HG03039 (cell line): Measurements from ENCODE around the gene PLEKHM3.
"Not testable (repeated sequence)": the region's sequence is repeated elsewhere in the genome, so short reads cannot be mapped to it uniquely, and the experiment has no call there.

Experiments used
- ATAC-seq: cut with Tn5 transposase; IDR thresholded peaks from one replicate; pipeline ENCODE4 v1.9.1; 2021; ENCODE audit warnings: mild to moderate bottlenecking, moderate library complexity; ENCODE audit not compliant: unreplicated experiment

Gene PLEKHM3

DNA sequence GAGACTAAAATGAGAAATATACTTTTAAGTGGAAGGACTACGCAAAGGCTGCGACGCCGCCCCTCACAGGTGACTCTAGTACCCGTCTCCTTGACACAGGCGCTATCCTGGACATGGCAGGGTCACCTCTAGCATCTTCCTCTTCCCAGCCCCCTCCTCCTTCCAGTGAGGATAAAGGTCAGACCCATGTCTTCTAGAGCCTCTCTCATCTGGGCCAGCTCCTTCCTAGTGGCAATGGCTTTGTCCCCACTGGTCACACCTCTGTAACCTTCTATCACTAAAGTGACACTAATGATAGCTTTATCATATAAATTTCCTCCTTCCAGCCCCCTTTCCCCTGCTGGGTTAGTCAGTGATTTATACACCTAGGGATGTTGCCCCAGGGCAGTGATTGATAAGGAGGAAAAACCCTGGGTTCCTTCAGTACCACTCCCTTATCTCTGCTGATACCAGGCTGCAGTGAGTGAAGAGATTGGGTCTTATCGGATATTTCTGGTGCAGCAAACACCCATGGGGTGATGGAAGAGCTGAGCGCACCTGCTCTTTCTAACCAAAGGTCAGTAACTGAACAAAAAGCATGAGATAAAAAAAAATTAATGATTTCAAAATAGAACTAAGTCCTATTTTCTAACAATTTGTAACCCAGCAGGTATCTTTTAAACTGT lies 193.6 kb downstream of the PLEKHM3 start:
- ATAC-seq = no peak

DNA sequence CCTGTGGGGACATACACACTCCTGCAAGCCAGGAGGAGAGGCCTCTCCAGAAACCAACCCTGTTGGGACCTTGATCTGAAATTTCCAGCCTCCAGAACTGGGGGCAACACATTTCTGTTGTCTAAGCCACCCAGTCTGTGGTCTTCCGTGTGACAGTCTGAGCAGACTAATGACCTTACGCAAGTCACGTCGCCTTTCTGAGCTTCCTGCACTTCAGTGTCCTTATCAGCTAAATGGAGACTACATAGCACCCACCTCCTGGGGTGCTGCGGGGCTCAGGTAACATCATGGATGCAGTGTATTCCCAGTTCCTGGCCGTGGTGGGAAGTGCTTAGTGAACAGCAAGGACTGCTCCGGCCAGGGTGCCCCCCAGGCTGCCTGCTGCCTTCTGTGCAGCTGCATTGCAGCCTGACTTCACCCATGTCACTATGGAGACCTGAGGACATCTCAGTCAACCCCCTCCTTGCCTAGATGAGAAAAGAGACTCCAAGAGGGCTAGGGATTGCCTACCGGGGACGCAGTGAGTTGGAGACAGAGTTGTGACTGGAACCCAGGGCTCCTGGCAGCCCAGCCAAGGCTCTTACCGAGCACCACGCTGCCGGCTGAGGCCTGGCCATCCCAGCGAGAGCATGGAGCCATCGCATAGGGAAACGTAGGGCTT lies 194.4 kb downstream of the PLEKHM3 start:
- ATAC-seq = no peak

DNA sequence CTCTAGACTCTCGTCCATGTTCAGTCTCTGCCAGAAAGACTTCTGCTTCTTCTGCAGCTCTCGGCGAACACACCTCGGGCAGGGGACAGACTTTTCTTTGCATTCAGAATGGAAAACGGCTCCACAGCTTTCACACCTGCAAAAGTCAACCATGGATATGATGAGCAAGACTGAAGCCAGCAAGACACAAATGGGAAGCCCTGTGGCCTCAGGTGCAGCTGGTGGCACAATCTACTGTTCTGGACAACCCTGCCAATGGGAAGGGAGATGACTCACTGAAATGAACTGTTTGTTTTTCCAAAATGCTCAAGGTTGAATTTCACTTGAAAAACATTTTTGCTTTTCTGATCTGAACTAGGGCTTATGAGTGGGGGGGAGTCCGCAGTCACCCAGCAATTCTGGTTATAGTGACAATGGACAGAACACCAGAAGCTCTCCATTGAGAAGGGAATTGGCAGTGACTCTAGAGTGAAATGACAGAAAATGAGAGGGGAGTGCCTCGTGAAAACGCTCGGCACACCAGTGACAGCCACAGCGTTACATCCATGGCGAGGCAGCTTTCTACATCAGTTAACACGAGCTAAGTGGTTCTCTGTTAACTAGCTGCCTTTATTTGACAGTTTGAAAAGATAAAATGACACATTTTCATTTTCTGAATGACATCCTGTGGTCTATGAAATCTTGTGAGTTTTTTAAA lies 196.8 kb downstream of the PLEKHM3 start:
- no peak for ATAC-seq

DNA sequence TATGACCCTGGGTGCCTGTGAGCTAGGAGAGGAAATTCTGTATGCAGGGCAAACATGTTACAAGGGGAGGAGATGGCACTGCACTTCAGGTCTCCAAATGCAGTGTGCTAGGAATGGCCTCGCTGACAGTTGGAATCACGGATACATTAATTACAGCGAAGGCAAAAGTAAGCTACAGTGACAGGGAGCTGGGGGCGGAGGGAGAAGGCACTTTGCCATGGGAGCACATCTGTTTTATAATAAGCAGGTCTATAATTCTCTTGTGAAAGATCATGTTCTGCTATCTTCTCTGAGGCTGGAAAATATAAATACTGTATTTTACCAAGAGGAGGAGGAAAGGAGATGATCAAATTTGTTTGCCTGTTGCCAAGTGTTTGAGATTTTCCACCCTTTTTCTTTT lies 199.3 kb downstream of the PLEKHM3 start:
- no peak for ATAC-seq

DNA sequence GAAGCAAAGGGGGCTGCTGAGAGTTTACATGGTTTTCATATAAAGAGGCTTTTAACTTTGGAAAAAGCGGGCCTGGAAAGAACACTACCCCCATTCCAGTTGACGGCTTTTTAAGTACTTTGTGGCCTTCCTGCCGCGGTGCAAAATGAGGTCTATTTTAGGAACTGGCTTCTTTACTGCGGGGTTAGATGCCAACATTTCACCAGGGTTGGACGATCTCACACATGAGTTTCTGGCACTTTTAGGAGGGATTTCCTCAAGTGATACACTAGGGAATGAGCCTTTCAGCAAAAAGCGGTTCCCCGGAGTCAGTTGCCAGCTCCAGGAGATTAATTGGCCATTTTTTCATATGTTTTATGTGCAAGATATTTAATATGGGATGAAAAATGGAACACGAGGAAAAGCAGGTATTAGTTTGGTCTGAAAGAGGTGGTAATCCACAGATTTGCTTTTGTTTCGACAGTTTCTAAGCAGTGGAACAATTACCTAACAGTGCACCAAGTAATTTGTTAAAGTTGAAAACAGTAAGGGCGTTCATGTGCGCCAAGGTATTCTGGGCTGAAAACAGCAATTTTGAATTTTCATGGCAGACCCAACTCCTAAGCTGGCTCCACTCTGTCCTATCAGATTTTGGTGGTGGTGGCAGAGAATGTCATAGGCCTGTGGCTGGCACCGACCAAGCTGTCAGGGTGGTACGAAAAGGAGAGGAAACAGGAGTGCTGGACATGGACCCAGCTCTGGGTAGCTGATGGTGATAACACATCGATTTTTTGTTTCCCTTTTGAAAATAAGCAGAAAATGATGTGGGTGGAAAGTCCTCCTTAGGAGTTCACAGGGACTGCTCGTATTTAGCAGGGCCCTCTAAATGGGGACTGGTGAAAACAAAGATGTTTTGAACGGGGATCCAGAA lies 200.0 kb downstream of the PLEKHM3 start:
- no peak for ATAC-seq

DNA sequence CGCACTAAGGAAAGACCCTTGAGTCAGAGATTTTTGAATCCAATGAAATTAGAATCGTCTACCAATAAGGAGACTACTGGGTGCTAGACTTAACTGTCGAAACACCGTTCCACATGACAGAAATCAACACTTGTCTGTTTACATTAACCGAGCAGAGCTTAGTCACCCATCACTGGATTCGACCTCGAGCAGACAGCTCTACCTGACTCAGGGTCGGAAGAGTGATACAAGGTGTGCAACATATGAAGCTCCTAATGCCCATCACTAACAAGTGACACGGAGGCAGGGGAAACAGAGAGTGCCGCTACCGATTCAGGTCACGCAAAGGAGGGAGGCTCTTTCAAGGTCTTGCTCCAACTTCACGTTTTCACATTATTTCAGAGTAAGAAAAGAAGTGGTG lies 201.5 kb downstream of the PLEKHM3 start:
- ATAC-seq = no peak

DNA sequence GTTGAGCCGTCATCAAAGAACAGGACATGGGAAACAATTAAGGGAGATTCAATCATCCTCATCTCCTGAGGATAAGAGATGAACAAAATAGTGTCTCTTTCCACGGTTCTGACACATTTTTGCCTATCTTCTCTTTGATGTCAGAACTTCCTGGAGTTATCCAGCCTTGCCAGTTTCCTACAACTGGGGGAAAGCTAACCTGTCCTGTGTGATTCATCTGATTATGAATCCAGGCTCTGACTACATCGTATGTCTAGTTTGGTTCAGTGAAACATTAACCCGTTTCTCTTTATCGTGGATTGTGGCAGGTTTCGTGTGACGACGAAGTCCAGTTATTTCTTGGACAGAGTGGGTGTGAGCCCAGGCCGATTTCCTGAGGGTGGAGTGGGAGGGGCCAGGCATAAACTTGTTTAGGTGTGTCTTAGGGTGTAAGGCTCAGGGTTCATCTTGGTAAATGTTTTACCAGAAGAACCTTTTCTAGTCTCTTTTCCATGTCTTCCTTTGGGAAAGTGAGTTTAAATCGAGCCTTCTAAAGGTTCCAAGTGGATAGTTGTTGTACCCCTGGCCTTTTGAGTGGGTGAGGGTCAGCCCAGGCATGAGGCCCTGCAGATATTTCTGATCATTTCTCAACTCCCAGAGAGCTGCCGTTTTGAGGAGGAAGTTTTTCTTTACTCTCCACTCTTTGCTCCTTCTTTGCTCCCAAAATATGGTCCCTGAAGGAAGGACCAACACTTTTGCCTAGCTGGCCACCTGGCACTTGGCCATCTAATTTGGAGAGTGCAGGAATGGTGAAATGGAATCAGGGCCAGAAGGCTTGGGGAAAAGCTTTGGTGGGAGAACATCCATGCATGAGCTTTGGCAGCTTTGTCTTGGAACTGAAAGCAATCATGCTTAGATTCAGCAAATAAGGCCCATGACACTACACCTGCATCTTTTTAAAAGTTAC lies 205.2 kb downstream of the PLEKHM3 start:
- no peak for ATAC-seq

DNA sequence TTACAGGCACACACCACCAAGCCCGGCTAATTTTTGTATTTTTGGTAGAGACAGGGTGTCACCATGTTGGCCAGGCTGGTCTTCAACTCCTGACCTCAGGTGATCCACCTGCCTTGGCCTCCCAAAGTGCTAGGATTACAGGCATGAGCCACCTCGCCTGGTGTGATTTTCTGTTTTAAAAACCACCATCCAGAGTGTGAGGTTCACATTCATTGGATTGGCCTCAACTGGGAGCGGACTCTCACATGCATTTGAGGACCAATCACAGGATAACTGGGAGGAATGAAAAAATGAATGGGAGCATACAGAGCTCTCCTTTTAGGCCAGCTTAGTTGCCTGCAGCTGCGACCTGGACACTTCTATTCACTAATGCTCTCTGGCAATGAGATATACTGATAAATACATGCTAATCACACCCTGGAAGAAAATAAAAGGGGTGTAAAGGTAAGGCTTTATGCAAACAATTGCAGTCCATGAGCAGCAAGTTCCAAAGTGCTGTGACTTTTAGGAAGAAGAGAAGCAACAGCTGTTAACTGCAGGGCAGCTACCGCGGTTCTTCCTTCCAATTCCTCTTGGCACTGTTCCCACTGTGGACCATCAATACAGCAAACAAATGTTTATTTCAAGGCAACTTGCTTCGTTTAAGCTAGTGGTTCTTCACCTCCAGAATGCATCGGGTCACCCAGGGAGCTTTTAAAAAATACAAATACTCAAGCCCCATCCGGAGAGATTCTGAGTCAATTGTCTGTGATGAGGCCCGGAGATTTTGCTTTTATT lies 206.1 kb downstream of the PLEKHM3 start:
- no peak for ATAC-seq

DNA sequence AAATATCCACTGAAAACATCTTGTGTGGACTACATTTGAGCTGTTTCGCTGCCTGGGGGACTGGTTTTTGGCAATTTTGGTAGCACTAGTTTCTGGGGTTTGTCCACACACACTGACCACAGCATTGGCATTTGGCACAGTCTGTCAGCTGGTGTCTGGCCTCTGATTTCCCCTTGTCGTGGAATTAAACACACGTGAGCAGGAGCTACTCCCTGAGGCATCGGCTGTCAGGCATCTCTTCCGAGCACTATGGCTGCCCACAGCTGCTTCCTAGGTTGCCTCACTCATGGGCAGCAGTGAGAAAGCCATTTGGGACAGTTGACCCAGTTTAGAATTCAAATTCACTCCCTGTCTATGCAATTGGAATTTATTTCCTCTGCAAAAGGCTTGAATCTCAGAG lies 208.8 kb downstream of the PLEKHM3 start:
- ATAC-seq = no peak

DNA sequence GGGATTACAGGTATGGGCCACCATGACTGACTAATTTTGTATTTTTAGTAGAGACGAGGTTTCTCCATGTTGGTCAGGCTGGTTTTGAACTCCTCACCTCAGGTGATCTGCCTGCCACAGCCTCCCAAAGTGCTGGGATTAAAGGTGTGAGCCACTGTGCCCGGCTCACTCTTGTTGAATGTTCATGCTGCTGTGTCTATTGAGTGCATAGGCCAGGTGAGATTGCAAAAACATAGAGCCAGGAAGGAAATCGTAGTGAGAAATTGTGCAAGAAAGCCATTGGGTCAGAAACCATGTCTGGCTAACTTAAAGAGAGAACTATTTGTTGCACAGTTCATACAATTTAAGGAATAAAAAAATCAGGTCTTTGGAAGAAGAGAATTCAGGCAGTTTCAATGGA lies 210.1 kb downstream of the PLEKHM3 start:
- ATAC-seq = no peak

DNA sequence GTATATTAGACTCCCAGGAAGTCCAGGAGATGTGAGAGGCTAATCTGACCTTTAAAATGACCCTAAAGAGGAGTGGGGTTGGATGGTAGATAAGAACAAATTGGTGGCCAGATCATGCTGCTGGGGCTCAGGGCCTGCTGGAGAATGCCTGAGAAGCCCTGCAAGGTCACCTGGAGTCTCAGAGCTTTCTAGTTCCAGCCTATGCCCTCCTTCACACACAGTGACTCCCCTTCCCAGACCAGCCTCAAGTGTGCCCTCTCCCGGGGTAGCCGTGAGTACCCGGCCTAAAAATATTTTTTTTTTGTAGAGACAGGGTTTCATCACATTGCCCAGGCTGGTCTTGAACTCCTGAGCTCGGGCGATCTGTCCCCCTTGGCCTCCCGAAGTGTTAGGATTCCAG lies 211.4 kb downstream of the PLEKHM3 start:
- no peak for ATAC-seq

DNA sequence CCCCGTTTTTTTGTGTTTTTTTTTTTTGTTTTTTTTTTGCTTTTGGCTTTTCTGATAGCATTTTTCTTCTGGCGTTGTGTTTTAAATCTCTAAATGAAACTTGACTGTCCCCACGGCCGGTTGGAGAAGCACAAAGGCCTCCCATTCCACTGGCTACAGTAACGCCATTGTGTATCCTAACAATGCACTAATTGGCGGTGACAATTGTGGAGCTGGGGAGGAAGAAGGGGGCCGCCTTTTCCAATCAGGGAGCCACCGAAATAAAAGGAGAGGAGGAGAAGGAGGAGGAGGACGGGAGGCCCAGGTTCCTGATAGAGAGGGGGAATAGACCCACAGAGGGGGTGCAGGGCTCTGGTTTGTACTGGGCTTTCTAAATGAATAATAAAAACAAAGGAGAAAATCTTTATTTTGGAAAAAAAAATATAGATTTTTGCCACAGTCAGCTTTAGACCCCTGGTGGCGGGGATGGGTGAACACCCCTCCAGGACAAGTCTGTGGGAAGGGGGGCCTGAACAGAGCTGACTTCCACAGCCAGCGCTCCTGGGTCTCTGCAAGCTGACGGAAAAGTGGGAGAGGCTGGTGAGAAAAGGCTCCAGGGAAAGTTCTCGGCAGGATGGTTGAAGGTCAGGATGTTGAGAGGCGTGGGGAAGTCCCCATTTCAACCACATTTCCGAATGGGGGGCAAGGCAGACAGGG lies 212.0 kb downstream of the PLEKHM3 start:
- ATAC-seq = no peak

DNA sequence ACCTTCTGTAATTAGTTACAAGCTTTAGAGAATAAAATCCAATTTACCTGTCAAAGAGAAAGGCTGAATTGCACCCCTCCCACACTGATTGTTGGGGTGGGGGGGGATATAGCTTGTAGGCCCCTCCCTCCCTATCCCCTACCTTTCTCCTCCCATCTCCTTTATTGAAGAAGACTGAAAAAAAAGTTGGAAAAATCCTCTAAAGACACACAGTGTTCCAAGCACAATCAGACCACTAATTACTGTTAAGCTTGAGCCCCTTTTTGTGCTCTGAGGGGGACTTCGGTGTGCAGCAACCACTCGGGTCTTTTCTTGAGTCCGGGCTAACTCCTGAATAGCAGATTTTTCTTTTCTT lies 212.6 kb downstream of the PLEKHM3 start:
- ATAC-seq = no peak

DNA sequence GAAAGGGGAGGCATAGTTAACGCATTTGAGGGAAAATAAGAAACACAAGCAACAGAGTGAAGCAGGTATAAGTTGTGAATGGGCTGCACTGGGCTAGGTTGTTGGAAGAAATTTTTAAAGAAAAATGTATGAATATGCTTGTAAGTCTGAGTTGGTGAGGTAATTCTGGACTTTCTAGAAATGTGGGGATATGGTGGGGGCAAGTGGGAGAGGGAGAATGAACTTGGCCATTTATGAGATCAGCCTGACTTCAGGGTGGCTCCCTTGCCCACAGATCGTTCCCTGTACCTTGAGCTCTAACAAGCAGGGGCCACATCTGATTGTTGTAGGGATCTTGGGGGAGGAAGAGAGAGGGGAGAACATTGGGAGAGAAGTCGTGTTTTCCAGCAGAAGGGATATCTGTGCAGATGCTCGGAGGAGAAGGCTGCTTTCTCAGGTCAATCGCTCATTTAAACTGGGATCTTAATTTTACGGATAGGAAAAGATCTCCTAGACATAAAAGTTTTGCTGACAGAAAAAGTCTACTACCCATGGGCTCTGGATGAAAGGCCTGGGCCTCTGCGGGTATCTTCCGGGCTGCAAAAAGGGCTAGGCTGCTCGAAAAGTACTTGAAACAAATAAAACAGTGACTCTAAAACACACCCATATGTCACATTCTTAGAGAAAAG lies 213.1 kb downstream of the PLEKHM3 start:
- ATAC-seq = no peak

DNA sequence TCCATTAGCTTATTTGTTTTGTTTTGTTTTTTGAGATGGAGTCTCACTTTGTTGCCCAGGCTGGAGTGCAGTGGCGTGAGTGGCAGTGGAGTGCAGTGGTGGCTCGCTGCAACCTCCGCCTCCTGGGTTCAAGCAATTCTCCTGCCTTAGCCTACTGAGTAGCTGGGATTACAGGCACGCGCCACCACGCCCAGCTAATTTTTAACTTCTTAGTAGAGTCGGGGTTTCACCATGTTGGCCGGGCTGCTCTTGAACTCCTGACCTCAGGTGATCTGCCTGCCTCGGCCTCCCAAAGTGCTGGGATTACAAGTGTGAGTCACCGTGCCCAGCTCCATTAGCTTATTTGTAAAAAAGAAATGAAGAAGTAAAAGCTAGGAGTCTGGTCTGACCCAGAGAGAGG lies 213.7 kb downstream of the PLEKHM3 start:
- not testable (repeated sequence) for ATAC-seq

DNA sequence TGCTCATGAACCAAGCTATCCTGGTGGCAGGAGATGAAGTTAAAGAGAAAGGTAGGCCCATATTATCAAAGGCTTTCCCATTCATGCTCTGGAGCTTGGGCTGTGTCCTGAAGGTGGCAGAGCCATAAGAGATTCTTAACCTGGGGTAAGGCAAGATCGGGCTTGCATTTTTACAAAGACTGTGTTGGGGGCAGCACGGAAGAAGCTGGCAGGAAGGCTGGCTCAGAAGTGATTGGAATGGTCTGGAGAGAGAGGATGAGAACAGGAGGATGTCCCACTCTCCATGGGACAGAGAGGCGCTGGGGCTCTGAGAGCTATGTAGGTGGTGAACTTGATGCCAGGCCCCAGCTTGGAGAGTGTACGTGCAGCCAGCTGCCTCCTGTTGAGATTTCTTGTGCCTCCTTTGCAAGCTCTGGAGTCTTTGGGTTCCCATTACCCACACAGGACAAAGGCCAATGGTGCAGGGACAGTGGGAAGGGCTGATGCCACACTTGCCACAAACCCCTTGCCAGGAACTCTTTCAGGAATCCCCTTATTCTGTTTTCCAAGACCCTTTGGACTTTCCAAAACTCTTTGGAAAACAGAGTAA lies 215.0 kb downstream of the PLEKHM3 start:
- ATAC-seq = no peak

DNA sequence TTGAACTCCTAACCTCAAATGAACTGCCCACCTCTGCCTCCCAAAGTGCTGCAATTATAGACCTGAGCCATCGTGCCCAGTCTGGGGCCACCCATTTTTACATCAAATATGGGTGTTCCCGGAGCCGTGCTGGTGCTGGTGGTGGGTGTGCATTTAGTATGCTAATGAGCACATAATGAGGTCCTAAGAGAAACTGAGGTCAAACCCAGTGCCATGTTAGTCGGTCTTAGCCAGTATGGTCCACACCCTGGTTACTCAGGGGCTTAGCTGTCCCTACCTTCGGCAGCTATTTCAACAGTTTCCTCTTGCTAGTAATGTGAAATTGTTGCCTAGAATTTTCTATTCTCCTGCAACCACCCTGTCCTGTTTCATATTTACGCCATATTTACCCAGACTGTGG lies 217.2 kb downstream of the PLEKHM3 start:
- ATAC-seq = no peak

DNA sequence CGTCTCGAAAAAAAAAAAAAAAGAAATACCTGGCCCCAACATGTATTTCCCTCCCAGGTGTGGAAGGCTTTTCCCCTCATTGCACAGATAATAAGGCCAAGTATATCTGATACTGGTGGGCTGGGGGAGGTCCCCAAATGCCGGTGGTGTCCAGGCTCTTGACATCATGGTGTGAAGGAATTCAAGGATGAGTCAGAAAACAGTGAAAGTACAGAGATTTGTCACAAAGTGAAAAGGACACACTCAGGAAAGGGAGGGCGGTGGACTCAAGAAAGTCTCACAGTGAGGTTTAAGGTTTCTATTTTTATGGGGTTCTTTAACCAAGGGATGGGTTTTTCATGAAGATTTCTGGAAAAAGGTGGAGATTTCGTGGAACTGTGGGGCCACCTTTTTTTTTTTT lies 217.8 kb downstream of the PLEKHM3 start:
- peak; percentile 75 for ATAC-seq
